Measurements from ENCODE around the gene IFT57.

DNA sequence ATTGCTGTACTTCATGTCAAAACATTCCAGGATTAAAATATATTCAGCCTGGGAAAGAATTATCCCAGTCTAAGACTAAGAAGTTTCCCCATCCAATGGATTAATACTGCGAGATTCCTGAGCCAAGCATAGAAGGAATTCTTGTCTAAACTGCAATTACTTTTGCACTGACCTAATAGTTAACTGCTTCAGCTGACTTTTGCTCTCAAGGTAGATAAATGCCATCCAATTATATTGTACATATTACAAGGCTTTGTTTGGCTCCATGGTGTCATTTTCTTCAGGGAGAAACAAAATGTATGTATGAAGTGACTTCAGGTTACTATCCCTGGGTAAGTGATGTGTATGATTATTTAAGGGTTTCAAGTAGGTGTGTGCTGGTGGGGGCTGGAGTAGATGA is 6.1 kb upstream of the IFT57 start:
- TF ChIP-seq RAD21 (IDR thresholded peaks at IDR 0.05; ENCODE audit: low read depth) = no peak
- no peak for TF ChIP-seq TAF1 (IDR thresholded peaks at IDR 0.05; ENCODE audit: low read depth)
- TF ChIP-seq, protein P1, sequence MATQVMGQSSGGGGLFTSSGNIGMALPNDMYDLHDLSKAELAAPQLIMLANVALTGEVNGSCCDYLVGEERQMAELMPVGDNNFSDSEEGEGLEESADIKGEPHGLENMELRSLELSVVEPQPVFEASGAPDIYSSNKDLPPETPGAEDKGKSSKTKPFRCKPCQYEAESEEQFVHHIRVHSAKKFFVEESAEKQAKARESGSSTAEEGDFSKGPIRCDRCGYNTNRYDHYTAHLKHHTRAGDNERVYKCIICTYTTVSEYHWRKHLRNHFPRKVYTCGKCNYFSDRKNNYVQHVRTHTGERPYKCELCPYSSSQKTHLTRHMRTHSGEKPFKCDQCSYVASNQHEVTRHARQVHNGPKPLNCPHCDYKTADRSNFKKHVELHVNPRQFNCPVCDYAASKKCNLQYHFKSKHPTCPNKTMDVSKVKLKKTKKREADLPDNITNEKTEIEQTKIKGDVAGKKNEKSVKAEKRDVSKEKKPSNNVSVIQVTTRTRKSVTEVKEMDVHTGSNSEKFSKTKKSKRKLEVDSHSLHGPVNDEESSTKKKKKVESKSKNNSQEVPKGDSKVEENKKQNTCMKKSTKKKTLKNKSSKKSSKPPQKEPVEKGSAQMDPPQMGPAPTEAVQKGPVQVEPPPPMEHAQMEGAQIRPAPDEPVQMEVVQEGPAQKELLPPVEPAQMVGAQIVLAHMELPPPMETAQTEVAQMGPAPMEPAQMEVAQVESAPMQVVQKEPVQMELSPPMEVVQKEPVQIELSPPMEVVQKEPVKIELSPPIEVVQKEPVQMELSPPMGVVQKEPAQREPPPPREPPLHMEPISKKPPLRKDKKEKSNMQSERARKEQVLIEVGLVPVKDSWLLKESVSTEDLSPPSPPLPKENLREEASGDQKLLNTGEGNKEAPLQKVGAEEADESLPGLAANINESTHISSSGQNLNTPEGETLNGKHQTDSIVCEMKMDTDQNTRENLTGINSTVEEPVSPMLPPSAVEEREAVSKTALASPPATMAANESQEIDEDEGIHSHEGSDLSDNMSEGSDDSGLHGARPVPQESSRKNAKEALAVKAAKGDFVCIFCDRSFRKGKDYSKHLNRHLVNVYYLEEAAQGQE (IDR thresholded peaks at IDR 0.05; ENCODE audit: low read depth) = no peak
- TF ChIP-seq TCF12 (IDR thresholded peaks at IDR 0.05; ENCODE audit: low read depth) = no peak

All from Ishikawa (cell line).